OCI-LY1 (cell line): Measurements from ENCODE around the gene COL6A3.

Experiments used
- H2AFZ ChIP-seq: fragments of 200-600 bp; sonication (generic), shearing (Covaris generic); 2 replicates; pipeline ENCODE4 v1.6.0; 2014; ENCODE audit warnings: antibody characterized with exemption, mild to moderate bottlenecking, low read length
- H3F3A ChIP-seq: fragments of 200-600 bp; sonication (generic), shearing (Covaris generic); 2 replicates; pipeline ENCODE4 v1.6.0; 2014; ENCODE audit warnings: mild to moderate bottlenecking, antibody characterized with exemption, low read length, moderate library complexity; ENCODE audit not compliant: insufficient read depth
- H3K27ac ChIP-seq: fragments of 200-600 bp; sonication (generic); 2 replicates; pipeline ENCODE4 v1.5.1; 2014; ENCODE audit warnings: low read length, mixed run types, mild to moderate bottlenecking, low read depth; ENCODE audit not compliant: poor library complexity, severe bottlenecking
- H3K27me3 ChIP-seq: fragments of 200-600 bp; sonication (generic); 2 replicates; pipeline ENCODE4 v1.6.0; 2014; ENCODE audit warnings: antibody characterized with exemption, mild to moderate bottlenecking, low read length, moderate library complexity; ENCODE audit not compliant: insufficient read depth
- H3K36me3 ChIP-seq: fragments of 200-600 bp; sonication (generic); 2 replicates; pipeline ENCODE4 v1.6.1; 2014; ENCODE audit warnings: mild to moderate bottlenecking, antibody characterized with exemption, low read length, moderate library complexity, mixed read lengths; ENCODE audit not compliant: insufficient read depth
- H3K4me1 ChIP-seq: fragments of 200-600 bp; sonication (generic); 2 replicates; pipeline ENCODE4 v1.5.1; 2014; ENCODE audit warnings: mild to moderate bottlenecking, low read length, moderate library complexity; ENCODE audit not compliant: insufficient read depth, severe bottlenecking
- H3K4me2 ChIP-seq: fragments of 200-600 bp; sonication (generic), shearing (Covaris generic); 2 replicates; pipeline ENCODE4 v1.6.1; 2014; ENCODE audit warnings: low read length
- H3K4me3 ChIP-seq: fragments of 200-600 bp; sonication (generic); 2 replicates; pipeline ENCODE4 v1.5.1; 2014; ENCODE audit warnings: low read length, low read depth, mild to moderate bottlenecking, mixed read lengths; ENCODE audit not compliant: poor library complexity, severe bottlenecking
- H3K79me2 ChIP-seq: fragments of 200-600 bp; shearing (Covaris generic); 2 replicates; pipeline ENCODE4 v1.6.1; 2016; ENCODE audit warnings: mixed run types, low read length, mixed read lengths; ENCODE audit not compliant: insufficient read depth
- H3K9ac ChIP-seq: fragments of 200-600 bp; sonication (generic), shearing (Covaris generic); 2 replicates; pipeline ENCODE4 v1.6.1; 2014; ENCODE audit warnings: mild to moderate bottlenecking, low read length, mixed read lengths
- H3K9me2 ChIP-seq: fragments of 200-600 bp; sonication (generic), shearing (Covaris generic); 2 replicates; pipeline ENCODE4 v1.6.1; 2014; ENCODE audit warnings: low read depth, mild to moderate bottlenecking, low read length, mixed read lengths
- H3K9me3 ChIP-seq: fragments of 200-600 bp; shearing (Covaris generic); 2 replicates; pipeline ENCODE4 v1.6.1; 2014; ENCODE audit warnings: low read length, mixed read lengths
- H4K20me1 ChIP-seq: fragments of 200-600 bp; sonication (generic), shearing (Covaris generic); 2 replicates; pipeline ENCODE4 v1.6.0; 2016; ENCODE audit warnings: mild to moderate bottlenecking, low read length; ENCODE audit not compliant: insufficient read depth
- EZH2 ChIP-seq: fragments of 200-600 bp; sonication (generic), shearing (Covaris generic); IDR thresholded peaks from 2 replicates; pipeline ENCODE4 v1.8.0; 2017; ENCODE audit warnings: borderline replicate concordance, mixed run types, mild to moderate bottlenecking, antibody characterized with exemption, low read length, moderate library complexity, mixed read lengths
- TF ChIP-seq, protein P1 (sequence below): fragments of 200-600 bp; sonication (generic), shearing (Covaris generic); IDR thresholded peaks from 2 replicates; pipeline ENCODE4 v1.5.1; 2017; ENCODE audit warnings: mild to moderate bottlenecking, antibody characterized with exemption, low read length, moderate library complexity, mixed read lengths

Gene COL6A3

DNA sequence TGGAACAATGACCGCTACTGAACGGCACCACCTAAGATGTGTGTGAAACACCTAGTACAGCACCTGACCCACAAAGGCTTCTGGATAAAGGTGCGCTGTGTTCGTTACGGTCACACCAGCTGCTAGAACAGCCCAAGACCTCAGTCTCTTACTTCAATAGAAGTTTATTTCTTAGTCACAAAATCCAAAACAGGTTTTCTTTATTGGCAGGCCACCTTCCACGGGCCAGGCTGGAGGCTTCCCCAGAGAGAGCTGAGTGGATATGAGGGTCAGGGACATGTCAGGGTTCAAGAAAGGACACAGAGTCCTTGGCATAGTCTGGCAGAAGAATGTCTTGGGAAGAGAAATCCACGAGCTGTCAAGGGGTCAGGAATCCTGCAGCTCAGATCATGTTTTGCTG is 92.2 kb downstream of the COL6A3 start:
- Histone ChIP-seq H3K27ac (no peak overlapping the region), H3K36me3 (no peaks in the 10 kb centered on the region), H3K79me2 (no peaks in the 10 kb centered on the region), H3K9me2 (no peaks in the 10 kb centered on the region), H3F3A (no peaks in the 10 kb centered on the region), H2AFZ (no peak overlapping the region), H3K4me2 (no peak overlapping the region), H3K4me3 (no peak overlapping the region), H3K27me3 (0 out of 2 replicates have a peak, but pooled peaks cover 4% of the 10 kb centered on the region), H3K9ac (no peak overlapping the region), H3K9me3 (no peaks in the 10 kb centered on the region), H3K4me1 (no peaks in the 10 kb centered on the region), H4K20me1 (no peaks in the 10 kb centered on the region)
- TF ChIP-seq EZH2 = no peak
- TF ChIP-seq, protein P1, sequence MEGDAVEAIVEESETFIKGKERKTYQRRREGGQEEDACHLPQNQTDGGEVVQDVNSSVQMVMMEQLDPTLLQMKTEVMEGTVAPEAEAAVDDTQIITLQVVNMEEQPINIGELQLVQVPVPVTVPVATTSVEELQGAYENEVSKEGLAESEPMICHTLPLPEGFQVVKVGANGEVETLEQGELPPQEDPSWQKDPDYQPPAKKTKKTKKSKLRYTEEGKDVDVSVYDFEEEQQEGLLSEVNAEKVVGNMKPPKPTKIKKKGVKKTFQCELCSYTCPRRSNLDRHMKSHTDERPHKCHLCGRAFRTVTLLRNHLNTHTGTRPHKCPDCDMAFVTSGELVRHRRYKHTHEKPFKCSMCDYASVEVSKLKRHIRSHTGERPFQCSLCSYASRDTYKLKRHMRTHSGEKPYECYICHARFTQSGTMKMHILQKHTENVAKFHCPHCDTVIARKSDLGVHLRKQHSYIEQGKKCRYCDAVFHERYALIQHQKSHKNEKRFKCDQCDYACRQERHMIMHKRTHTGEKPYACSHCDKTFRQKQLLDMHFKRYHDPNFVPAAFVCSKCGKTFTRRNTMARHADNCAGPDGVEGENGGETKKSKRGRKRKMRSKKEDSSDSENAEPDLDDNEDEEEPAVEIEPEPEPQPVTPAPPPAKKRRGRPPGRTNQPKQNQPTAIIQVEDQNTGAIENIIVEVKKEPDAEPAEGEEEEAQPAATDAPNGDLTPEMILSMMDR = no peak

DNA sequence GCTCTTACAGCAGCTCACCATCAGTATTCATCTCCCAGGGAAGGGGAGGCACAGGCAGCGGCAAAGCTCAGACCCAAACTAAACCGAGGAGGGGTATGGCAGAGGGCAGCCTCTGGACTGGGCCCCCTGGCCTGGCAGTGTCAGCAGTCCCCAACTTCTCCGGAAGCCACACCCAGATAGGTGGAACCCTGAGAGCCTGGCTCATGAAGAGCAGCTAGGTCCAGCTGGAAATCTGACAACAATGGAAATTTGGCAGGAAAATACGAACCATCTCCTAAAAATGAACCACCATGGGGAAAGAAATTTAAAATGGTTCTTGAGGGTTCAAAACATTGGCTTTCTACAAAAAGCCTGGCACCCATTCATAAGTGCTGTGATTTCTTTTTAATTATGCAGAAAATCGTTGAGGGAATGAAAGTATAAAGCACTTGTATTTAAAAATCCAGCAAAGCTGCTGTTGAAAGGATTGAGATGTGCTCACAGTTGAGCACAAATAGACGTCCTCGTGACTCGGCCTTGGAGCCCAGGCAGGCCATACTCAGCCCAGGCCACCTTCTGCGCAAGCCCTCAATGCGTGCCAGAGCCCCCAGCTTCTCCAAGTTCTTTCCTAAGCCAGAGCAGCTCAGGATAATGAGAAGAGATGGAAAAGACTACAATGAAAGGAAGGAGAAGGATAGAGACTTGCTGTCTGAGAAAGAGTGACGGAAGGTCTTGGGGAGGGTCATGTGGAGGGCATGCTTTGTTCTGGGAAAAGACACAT is 93.0 kb downstream of the COL6A3 start:
- TF ChIP-seq EZH2 = no peak
- TF ChIP-seq, protein P1 = no peak
- Histone ChIP-seq H4K20me1 (no peaks in the 10 kb centered on the region), H3K4me3 (no peak overlapping the region), H3K4me2 (no peak overlapping the region), H3K36me3 (no peaks in the 10 kb centered on the region), H3K4me1 (no peaks in the 10 kb centered on the region), H3K9ac (no peak overlapping the region), H2AFZ (no peak overlapping the region), H3F3A (no peaks in the 10 kb centered on the region), H3K27me3 (0 out of 2 replicates have a peak, but pooled peaks cover 8% of the 10 kb centered on the region), H3K9me2 (no peaks in the 10 kb centered on the region), H3K9me3 (no peaks in the 10 kb centered on the region), H3K79me2 (no peaks in the 10 kb centered on the region), H3K27ac (no peak overlapping the region)

DNA sequence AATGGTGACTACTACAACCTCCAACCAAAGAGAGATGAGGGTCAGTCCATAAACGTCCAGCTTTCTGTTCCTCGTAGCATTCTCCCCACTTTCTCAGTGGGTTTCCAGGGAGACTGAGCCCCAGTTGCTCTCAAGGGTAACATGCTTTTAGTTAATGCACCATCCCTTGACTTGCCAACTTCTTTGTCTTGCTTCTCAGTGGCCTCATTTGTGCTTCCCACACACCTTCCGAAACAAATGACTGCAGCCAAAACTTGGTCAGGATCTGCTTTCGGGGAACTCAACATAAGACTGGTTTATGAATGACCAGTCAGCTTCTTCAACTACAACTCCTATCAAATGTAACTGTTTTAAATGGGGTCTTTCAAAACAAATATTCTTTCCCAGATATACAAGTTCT is 94.1 kb downstream of the COL6A3 start:
- no peak overlapping the region for H3K4me3 ChIP-seq
- no peaks in the 10 kb centered on the region for H3K9me3 ChIP-seq
- 0 out of 2 replicates have a peak, but pooled peaks cover 8% of the 10 kb centered on the region for H3K27me3 ChIP-seq
- no peak overlapping the region for H2AFZ ChIP-seq
- H3K9me2 ChIP-seq = no peaks in the 10 kb centered on the region
- TF ChIP-seq EZH2 = no peak
- TF ChIP-seq, protein P1 = no peak
- H3K79me2 ChIP-seq = no peaks in the 10 kb centered on the region
- H3K4me2 ChIP-seq = no peak overlapping the region
- no peaks in the 10 kb centered on the region for H4K20me1 ChIP-seq
- no peaks in the 10 kb centered on the region for H3K4me1 ChIP-seq
- no peak overlapping the region for H3K9ac ChIP-seq
- H3F3A ChIP-seq = no peaks in the 10 kb centered on the region
- H3K27ac ChIP-seq = no peak overlapping the region
- H3K36me3 ChIP-seq = no peaks in the 10 kb centered on the region
